ENCODE measurements around the gene PDLIM7.

Gene PDLIM7

DNA sequence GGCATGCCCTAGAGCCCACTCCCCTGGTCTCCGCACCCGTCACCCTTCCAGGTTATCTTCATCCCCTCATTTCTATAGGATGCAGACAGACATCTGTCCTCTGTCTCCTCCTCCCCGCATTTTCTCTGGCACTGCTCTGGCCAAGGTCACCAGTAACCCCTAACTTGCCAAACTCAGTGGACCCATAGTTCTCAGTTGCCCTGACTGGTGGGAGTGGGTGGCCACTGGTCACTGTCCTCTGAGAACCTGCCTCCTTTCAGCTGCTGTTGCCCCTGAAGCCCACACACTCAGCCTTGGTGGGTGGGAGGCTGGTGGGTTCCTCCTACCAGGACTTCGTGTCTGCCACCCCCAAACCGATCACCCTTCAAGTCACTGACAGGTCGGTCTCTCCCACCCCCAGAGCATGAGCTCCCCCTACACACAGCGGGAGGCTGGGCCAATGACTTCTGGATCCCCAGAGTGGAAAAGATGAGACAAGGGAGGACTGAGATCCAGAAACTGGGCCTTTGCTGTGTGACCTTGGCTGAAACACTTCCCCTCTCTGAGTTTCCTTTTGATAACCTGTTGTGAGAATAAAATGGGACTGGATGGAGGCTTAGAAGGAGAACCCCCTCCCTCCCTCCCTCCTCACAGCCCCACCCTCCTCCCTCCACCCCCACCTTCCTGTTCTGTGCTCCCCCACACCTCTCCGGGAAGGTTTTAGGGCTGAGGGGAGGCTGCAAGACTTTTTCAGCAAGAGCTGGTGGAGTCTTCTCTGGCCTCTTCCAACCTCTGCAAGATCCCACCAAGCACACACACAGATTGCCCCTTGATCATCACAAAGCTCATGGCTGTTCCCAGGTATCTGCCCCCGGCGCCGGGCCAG lies 21.6 kb downstream of the PDLIM7 start:
- Histone ChIP-seq H3K27ac (ENCODE audit: insufficient read depth in 1 of 2, low read depth in 1 of 2, low read length in 2 of 2, poor library complexity in 1 of 2, severe bottlenecking in 2 of 2) (no peak overlapping the region), H3K4me1 (ENCODE audit: control extremely low read depth in 1 of 4, control insufficient read depth in 4 of 4, insufficient read depth in 4 of 4, low read length in 3 of 4) (peaks cover 0 to 60% (median 54%) of the 10 kb centered on the region in 4 experiments), H3K36me3 (ENCODE audit: control insufficient read depth in 4 of 4, insufficient read depth in 4 of 4, low read length in 3 of 4) (no peaks in the 10 kb centered on the region), H3K4me3 (ENCODE audit: control insufficient read depth in 1 of 7, extremely low read depth in 1 of 7, insufficient read depth in 4 of 7, low read depth in 2 of 7, low read length in 6 of 7) (no peak overlapping the region), H3K27me3 (replicated peaks in 2 of 5; ENCODE audit: control insufficient read depth in 4 of 5, insufficient read depth in 5 of 5, low read length in 4 of 5) (no peaks in the 10 kb centered on the region), H3K9me3 (ENCODE audit: control extremely low read depth in 1 of 5, control insufficient read depth in 4 of 5, insufficient read depth in 2 of 5, low read depth in 1 of 5, low read length in 4 of 5) (no peaks in the 10 kb centered on the region)
- POLR2A ChIA-PET, result interaction anchor here (0.9 kb wide), 1 partner anchor 22 kb away, joined by 3 read pairs; the partner anchor contains the start of gene PDLIM7
- CTCF ChIA-PET, result interaction anchor here (1.1 to 7.0 kb wide), 7 partner anchors 10 to 25 kb away, joined by 3 to 62 read pairs (median 21); no protein-coding TSS in a partner anchor
- no peak for DNase-seq
- 70% methylated on average over 2 of the region's 11 CpGs for WGBS (ENCODE audit: insufficient coverage)

DNA sequence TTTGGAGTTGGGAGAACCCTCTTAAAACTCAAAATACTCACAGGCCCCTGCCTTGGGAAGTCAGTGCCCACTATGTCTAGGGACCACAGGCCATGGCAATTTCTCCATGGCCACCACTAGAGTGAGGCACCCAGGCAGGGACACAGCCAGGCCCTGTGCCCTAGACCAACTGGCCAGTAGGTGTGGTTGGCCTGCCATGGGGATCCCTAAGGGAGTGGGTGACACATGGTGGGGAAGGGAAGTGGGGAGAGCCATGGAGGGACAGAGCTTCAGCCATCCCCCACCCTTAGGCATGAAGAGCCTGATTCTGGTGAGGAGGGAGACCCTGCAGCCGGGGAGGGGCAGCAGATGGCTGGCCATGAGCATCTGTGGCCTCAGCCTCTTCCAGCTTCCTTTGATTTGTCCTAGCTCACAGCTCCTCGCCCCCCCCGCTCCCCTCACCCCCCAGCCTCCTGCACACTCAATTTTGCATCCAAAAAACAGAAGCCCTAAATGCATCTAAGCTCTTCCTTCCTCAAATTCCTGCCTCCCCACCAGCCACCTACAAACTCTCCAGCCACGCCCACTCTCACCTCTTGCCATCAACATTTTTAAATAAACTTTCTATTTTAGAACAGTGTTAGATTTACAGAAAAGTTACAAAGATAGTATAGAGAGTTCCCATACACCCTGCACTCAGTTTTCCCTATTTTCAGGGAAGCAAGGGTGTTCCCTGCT lies 22.4 kb downstream of the PDLIM7 start:
- Histone ChIP-seq H3K4me3 (ENCODE audit: control insufficient read depth in 1 of 7, extremely low read depth in 1 of 7, insufficient read depth in 4 of 7, low read depth in 2 of 7, low read length in 6 of 7) (no peak overlapping the region), H3K27ac (ENCODE audit: insufficient read depth in 1 of 2, low read depth in 1 of 2, low read length in 2 of 2, poor library complexity in 1 of 2, severe bottlenecking in 2 of 2) (no peak overlapping the region), H3K4me1 (ENCODE audit: control extremely low read depth in 1 of 4, control insufficient read depth in 4 of 4, insufficient read depth in 4 of 4, low read length in 3 of 4) (peaks cover 0 to 57% (median 52%) of the 10 kb centered on the region in 4 experiments), H3K9me3 (ENCODE audit: control extremely low read depth in 1 of 5, control insufficient read depth in 4 of 5, insufficient read depth in 2 of 5, low read depth in 1 of 5, low read length in 4 of 5) (no peaks in the 10 kb centered on the region), H3K27me3 (replicated peaks in 2 of 5; ENCODE audit: control insufficient read depth in 4 of 5, insufficient read depth in 5 of 5, low read length in 4 of 5) (no peaks in the 10 kb centered on the region), H3K36me3 (ENCODE audit: control insufficient read depth in 4 of 4, insufficient read depth in 4 of 4, low read length in 3 of 4) (no peaks in the 10 kb centered on the region)
- ChIA-PET POLR2A (no interaction called here), CTCF (interaction anchor here (0.7 to 7.0 kb wide), 5 partner anchors 11 to 26 kb away, joined by 3 to 62 read pairs (median 40); no protein-coding TSS in a partner anchor)
- 26% methylated on average over 3 of the region's 4 CpGs for WGBS (ENCODE audit: insufficient coverage)
- DNase-seq, result peak in 2 of 3 donors; percentile 47 to 54

- Histone ChIP-seq H3K9me3 (ENCODE audit: control extremely low read depth in 1 of 5, control insufficient read depth in 4 of 5, insufficient read depth in 2 of 5, low read depth in 1 of 5, low read length in 4 of 5) (no peaks in the 10 kb centered on the region), H3K4me3 (ENCODE audit: control insufficient read depth in 1 of 7, extremely low read depth in 1 of 7, insufficient read depth in 4 of 7, low read depth in 2 of 7, low read length in 6 of 7) (peak overlapping the region in 1 of 7 experiments; percentile 76), H3K27ac (ENCODE audit: insufficient read depth in 1 of 2, low read depth in 1 of 2, low read length in 2 of 2, poor library complexity in 1 of 2, severe bottlenecking in 2 of 2) (no peak overlapping the region), H3K4me1 (ENCODE audit: control extremely low read depth in 1 of 4, control insufficient read depth in 4 of 4, insufficient read depth in 4 of 4, low read length in 3 of 4) (peaks cover 0 to 48% (median 42%) of the 10 kb centered on the region in 4 experiments), H3K36me3 (ENCODE audit: control insufficient read depth in 4 of 4, insufficient read depth in 4 of 4, low read length in 3 of 4) (no peaks in the 10 kb centered on the region), H3K27me3 (replicated peaks in 2 of 5; ENCODE audit: control insufficient read depth in 4 of 5, insufficient read depth in 5 of 5, low read length in 4 of 5) (no peaks in the 10 kb centered on the region)
- ChIA-PET CTCF (no interaction called here), POLR2A (no interaction called here)
- DNase-seq, result no peak
- 90% methylated on average over 6 of the region's 7 CpGs for WGBS (ENCODE audit: insufficient coverage)
Measured at GRCh38 chr5:177474002-177474476, 23.4 kb downstream of the PDLIM7 start.

DNA sequence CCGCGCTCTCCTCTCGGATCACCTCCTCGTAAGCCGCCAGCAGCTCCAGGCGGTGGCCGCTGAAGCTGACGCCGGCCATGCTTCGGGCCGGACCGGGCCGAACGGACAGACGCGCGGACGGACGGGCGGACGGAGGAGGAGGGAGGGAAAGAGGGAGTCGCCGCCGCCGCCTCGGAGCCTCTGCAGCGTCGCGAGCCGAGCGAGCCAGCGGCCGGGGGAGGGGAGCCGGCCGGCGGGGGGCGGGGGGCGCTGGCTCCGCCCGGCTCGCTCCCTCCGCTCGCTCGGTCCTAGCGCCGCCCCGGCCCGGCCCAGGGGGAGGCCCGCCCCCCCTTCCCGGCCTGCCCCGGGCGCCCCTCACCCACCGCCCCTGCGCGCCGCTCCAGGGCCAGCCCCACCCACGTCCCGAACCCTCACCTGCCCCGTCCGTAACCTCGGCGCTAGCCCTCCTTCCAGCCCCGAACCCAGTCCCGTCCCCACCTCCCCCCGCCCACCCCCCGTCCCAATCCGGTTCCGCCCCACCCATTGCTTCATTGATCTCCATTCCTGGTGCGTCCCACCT lies 23.9 kb downstream of the PDLIM7 start, which contains the start of gene DBN1:
TSS of gene DBN1 (minus strand) at position 192 of the 559 bp plus-strand sequence. CDS start at position 79, 113 bp downstream.
- H3K36me3 ChIP-seq (ENCODE audit: control insufficient read depth in 4 of 4, insufficient read depth in 4 of 4, low read length in 3 of 4), result peaks cover 0 to 2% (median under 1%) of the 10 kb centered on the region in 4 experiments
- ChIA-PET CTCF (interaction anchor here (0.8 to 1.3 kb wide), 3 partner anchors 16 to 34 kb away, joined by 3 to 7 read pairs (median 3); no protein-coding TSS in a partner anchor), POLR2A (no interaction called here)
- WGBS (ENCODE audit: insufficient coverage), result 3% methylated on average over 25 of the region's 69 CpGs
- peak within 1 kb of the TSS in 1 of 2 experiments; percentile 5 for H3K27ac ChIP-seq (ENCODE audit: insufficient read depth in 1 of 2, low read depth in 1 of 2, low read length in 2 of 2, poor library complexity in 1 of 2, severe bottlenecking in 2 of 2)
- H3K4me3 ChIP-seq (ENCODE audit: control insufficient read depth in 1 of 7, extremely low read depth in 1 of 7, insufficient read depth in 4 of 7, low read depth in 2 of 7, low read length in 6 of 7), result peak within 1 kb of the TSS; percentile 15 to 76 (median 58)
- peak in 1 of 3 donors; percentile 36 for DNase-seq
- no peaks in the 10 kb centered on the region for H3K9me3 ChIP-seq (ENCODE audit: control extremely low read depth in 1 of 5, control insufficient read depth in 4 of 5, insufficient read depth in 2 of 5, low read depth in 1 of 5, low read length in 4 of 5)
- no peaks in the 10 kb centered on the region for H3K27me3 ChIP-seq (replicated peaks in 2 of 5; ENCODE audit: control insufficient read depth in 4 of 5, insufficient read depth in 5 of 5, low read length in 4 of 5)
- H3K4me1 ChIP-seq (ENCODE audit: control extremely low read depth in 1 of 4, control insufficient read depth in 4 of 4, insufficient read depth in 4 of 4, low read length in 3 of 4), result peaks cover 0 to 43% (median 38%) of the 10 kb centered on the region in 4 experiments

- CTCF ChIA-PET, result interaction anchor here (0.7 to 1.9 kb wide), 9 partner anchors 9 to 164 kb away, joined by 3 to 12 read pairs (median 5); no protein-coding TSS in a partner anchor
- Histone ChIP-seq H3K9me3 (ENCODE audit: control extremely low read depth in 1 of 5, control insufficient read depth in 4 of 5, insufficient read depth in 2 of 5, low read depth in 1 of 5, low read length in 4 of 5) (no peaks in the 10 kb centered on the region), H3K27me3 (replicated peaks in 2 of 5; ENCODE audit: control insufficient read depth in 4 of 5, insufficient read depth in 5 of 5, low read length in 4 of 5) (no peaks in the 10 kb centered on the region), H3K36me3 (ENCODE audit: control insufficient read depth in 4 of 4, insufficient read depth in 4 of 4, low read length in 3 of 4) (peaks cover 0 to 6% (median 2%) of the 10 kb centered on the region in 4 experiments), H3K27ac (ENCODE audit: insufficient read depth in 1 of 2, low read depth in 1 of 2, low read length in 2 of 2, poor library complexity in 1 of 2, severe bottlenecking in 2 of 2) (peak overlapping the region in 1 of 2 experiments; percentile 5), H3K4me3 (ENCODE audit: control insufficient read depth in 1 of 7, extremely low read depth in 1 of 7, insufficient read depth in 4 of 7, low read depth in 2 of 7, low read length in 6 of 7) (peak overlapping the region in 6 of 7 experiments; percentile 36 to 76 (median 60)), H3K4me1 (ENCODE audit: control extremely low read depth in 1 of 4, control insufficient read depth in 4 of 4, insufficient read depth in 4 of 4, low read length in 3 of 4) (peaks cover 0 to 36% (median 32%) of the 10 kb centered on the region in 4 experiments)
- peak; percentile 59 to 88 (median 85) for DNase-seq
- POLR2A ChIA-PET, result interaction anchor here (1.4 kb wide), 1 partner anchor 17 kb away, joined by 4 read pairs; no protein-coding TSS in a partner anchor
- 3% methylated on average over 34 of the region's 93 CpGs for WGBS (ENCODE audit: insufficient coverage)
Measured at GRCh38 chr5:177472460-177473442, 24.7 kb downstream of the PDLIM7 start.

Measured in common myeloid progenitor, CD34-positive (primary cell).